HG02885 (cell line): ENCODE results near the gene PRB2.
"Not testable (repeated sequence)": the region's sequence is repeated elsewhere in the genome, so short reads cannot be mapped to it uniquely, and the experiment has no call there.

Experiments used
- ATAC-seq: cut with Tn5 transposase; IDR thresholded peaks from one replicate; pipeline ENCODE4 v1.9.1; 2021; ENCODE audit warnings: mild to moderate bottlenecking; ENCODE audit not compliant: unreplicated experiment, poor library complexity

The PRB2 gene

GRCh38 chr12:11395467-11395866 is at the start of gene PRB2:
Gene PRB2, minus strand, starts transcription at chr12:11395567. Its CDS starts 38 bp downstream, at chr12:11395529.
- ATAC-seq, result not testable (repeated sequence)

GRCh38 chr12:11437966-11438365 is 42.6 kb upstream of the PRB2 start:
- no peak for ATAC-seq

GRCh38 chr12:11433664-11434063 is 38.3 kb upstream of the PRB2 start:
- no peak for ATAC-seq

GRCh38 chr12:11431486-11431885 is 36.1 kb upstream of the PRB2 start:
- no peak for ATAC-seq

- no peak for ATAC-seq
Observed at GRCh38 chr12:11427341-11427740, 32.0 kb upstream of the PRB2 start.

GRCh38 chr12:11412731-11413130 is 17.4 kb upstream of the PRB2 start:
- ATAC-seq, result no peak

- no peak for ATAC-seq
Observed at GRCh38 chr12:11408096-11408495, 12.7 kb upstream of the PRB2 start.

GRCh38 chr12:11397366-11397765 is 2.0 kb upstream of the PRB2 start:
- ATAC-seq, result no peak

GRCh38 chr12:11391456-11391855 is 3.9 kb downstream of the PRB2 start:
- not testable (repeated sequence) for ATAC-seq

GRCh38 chr12:11377420-11377819 is 17.9 kb downstream of the PRB2 start:
- not testable (repeated sequence) for ATAC-seq

- no peak for ATAC-seq
Observed at GRCh38 chr12:11361151-11361550, 34.2 kb downstream of the PRB2 start.

- ATAC-seq, result not testable (repeated sequence)
Observed at GRCh38 chr12:11360205-11360883, 35.0 kb downstream of the PRB2 start.

GRCh38 chr12:11351736-11352135 is 43.6 kb downstream of the PRB2 start:
- not testable (repeated sequence) for ATAC-seq

- ATAC-seq, result no peak
Observed at GRCh38 chr12:11348439-11348838, 46.9 kb downstream of the PRB2 start.

- no peak for ATAC-seq
Observed at GRCh38 chr12:11347810-11348209, 47.6 kb downstream of the PRB2 start.

GRCh38 chr12:11344500-11344899 is 50.9 kb downstream of the PRB2 start:
- no peak for ATAC-seq
